ENCODE measurements around the gene SETD1A. TPM values are rescaled to one million over a fixed set of nuclear protein-coding genes. Genes with fewer than 3 reads are reported as not detected.

SETD1A gene
- total and polyA plus RNA-seq, 9 of the 15 experiments (the other 6 are each of a cell fraction or from before 2014, with no cell fraction given) = 0.08 to 36.0 (median 4.2) TPM

- TF ChIP-seq ZBTB11 (CRISPR knock-in tag; IDR thresholded peaks at IDR 0.05) (peak in 1 of 3 experiments; percentile 5; a peak in 1 of 6 replicates), LCOR (CRISPR knock-in tag; IDR thresholded peaks at IDR 0.05) (no peak), ZNF12 (CRISPR knock-in tag; IDR thresholded peaks at IDR 0.05) (no peak), JUN (IDR thresholded peaks at IDR 0.05; ENCODE audit: borderline replicate concordance, low read depth, low read length) (no peak), JUN (CRISPR knock-in tag; IDR thresholded peaks at IDR 0.05; ENCODE audit: borderline replicate concordance) (0 out of 2 replicates have a peak, but pooled peaks have one; percentile 42), ZBTB9 (CRISPR knock-in tag; IDR thresholded peaks at IDR 0.05) (no peak), CBX2 (IDR thresholded peaks at IDR 0.05; ENCODE audit: insufficient read depth, low read length, poor library complexity, severe bottlenecking) (no peak), BRF2 (IDR thresholded peaks at IDR 0.05; ENCODE audit: borderline replicate concordance, insufficient read depth, insufficient read length) (no peak), FOSL1 (tag; conservative IDR thresholded peaks at IDR 0.05) (no peak), SRSF9 (IDR thresholded peaks at IDR 0.05; ENCODE audit: borderline replicate concordance, low read depth, low read length) (no peak), ZNF436 (CRISPR knock-in tag; IDR thresholded peaks at IDR 0.05) (no peak), MYBL2 (IDR thresholded peaks at IDR 0.05; ENCODE audit: low read depth) (no peak), MYBL2 (CRISPR knock-in tag; IDR thresholded peaks at IDR 0.05; ENCODE audit: borderline replicate concordance) (no peak), STAT5B (CRISPR knock-in tag; IDR thresholded peaks at IDR 0.05) (no peak), HMBOX1 (IDR thresholded peaks at IDR 0.05) (no peak)
These were observed 35.7 kb upstream of the SETD1A start (continued) for GRCh38 chr16:30921748-30922419.
